ENCODE results near the gene MKNK1. TPM values are rescaled to one million over a fixed set of nuclear protein-coding genes. Genes with fewer than 3 reads are reported as not detected.

The MKNK1 gene
- total RNA-seq, 1 experiment from 2014 or later, result 40.1 TPM

DNA sequence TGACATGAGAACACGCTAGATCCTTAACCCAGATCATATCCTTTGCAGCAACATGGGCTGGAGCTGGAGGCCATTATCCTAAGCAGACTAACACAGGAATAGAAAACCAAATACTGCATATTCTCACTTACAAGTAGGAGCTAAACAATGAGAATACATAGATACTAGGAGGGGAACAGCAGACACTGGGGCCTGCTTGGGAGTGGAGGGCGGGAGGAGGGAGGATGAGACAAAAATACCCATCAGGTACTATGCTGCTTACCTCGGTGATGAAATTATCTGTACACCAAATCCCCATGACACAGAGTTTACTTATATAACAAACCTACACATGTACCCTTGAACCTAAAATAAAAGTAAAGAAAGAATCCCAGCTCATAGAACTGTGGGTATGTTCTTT lies 13.8 kb upstream of the MKNK1 start:
- Histone ChIP-seq H3K36me3 (ENCODE audit: control insufficient read depth, insufficient read depth, low read length) (no peaks in the 10 kb centered on the region), H3K4me3 (ENCODE audit: low read depth in 2 of 2, low read length in 2 of 2) (no peak overlapping the region), H3K27ac (ENCODE audit: low read length) (no peak overlapping the region), H3K27me3 (ENCODE audit: control insufficient read depth, insufficient read depth, low read length) (no peaks in the 10 kb centered on the region), H3K9me3 (ENCODE audit: control insufficient read depth, insufficient read depth, low read depth, low read length) (no peaks in the 10 kb centered on the region), H3K4me1 (ENCODE audit: control insufficient read depth, insufficient read depth, low read length) (peaks cover 14% of the 10 kb centered on the region)
- ChIA-PET CTCF (no interaction called here), POLR2A (interaction anchor here (0.6 to 2.4 kb wide), 2 partner anchors 14 to 929 kb away, joined by 4 to 14 read pairs; partner anchors contain the start of gene MKNK1)
- DNase-seq (ENCODE audit: low read depth, low spot score) (no peak), ATAC-seq (no peak)
- in situ Hi-C loops (cut with HindIII; ENCODE audit: low pct_unique_long_range_greater_than_20kb, low sequenced_read_pairs) (no loop called here), intact Hi-C loops (cut with micrococcal nuclease; ENCODE audit: unreplicated experiment) (no loop called here)
- BruUV-seq (replicated peaks), result no TSS peak
- TF ChIP-seq, protein P1, sequence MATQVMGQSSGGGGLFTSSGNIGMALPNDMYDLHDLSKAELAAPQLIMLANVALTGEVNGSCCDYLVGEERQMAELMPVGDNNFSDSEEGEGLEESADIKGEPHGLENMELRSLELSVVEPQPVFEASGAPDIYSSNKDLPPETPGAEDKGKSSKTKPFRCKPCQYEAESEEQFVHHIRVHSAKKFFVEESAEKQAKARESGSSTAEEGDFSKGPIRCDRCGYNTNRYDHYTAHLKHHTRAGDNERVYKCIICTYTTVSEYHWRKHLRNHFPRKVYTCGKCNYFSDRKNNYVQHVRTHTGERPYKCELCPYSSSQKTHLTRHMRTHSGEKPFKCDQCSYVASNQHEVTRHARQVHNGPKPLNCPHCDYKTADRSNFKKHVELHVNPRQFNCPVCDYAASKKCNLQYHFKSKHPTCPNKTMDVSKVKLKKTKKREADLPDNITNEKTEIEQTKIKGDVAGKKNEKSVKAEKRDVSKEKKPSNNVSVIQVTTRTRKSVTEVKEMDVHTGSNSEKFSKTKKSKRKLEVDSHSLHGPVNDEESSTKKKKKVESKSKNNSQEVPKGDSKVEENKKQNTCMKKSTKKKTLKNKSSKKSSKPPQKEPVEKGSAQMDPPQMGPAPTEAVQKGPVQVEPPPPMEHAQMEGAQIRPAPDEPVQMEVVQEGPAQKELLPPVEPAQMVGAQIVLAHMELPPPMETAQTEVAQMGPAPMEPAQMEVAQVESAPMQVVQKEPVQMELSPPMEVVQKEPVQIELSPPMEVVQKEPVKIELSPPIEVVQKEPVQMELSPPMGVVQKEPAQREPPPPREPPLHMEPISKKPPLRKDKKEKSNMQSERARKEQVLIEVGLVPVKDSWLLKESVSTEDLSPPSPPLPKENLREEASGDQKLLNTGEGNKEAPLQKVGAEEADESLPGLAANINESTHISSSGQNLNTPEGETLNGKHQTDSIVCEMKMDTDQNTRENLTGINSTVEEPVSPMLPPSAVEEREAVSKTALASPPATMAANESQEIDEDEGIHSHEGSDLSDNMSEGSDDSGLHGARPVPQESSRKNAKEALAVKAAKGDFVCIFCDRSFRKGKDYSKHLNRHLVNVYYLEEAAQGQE (IDR thresholded peaks at IDR 0.05; ENCODE audit: insufficient read depth in 1 of 2, low read depth in 2 of 2, low read length in 1 of 2), result no peak
- TF ChIP-seq SIN3A (IDR thresholded peaks at IDR 0.05; ENCODE audit: borderline replicate concordance, insufficient read depth, low read depth, low read length) (no peak), POLR2AphosphoS5 (IDR thresholded peaks at IDR 0.05; ENCODE audit: low read depth, low read length) (no peak), CTCF (IDR thresholded peaks at IDR 0.05) (no peak), TCF7L2 (IDR thresholded peaks at IDR 0.05; ENCODE audit: low read depth, low read length) (no peak)

- peak overlapping the region; percentile 58 to 72 for H3K4me3 ChIP-seq (ENCODE audit: low read depth in 2 of 2, low read length in 2 of 2)
- no TSS peak for BruUV-seq (replicated peaks)
- POLR2A ChIA-PET, result interaction anchor here (0.5 to 2.4 kb wide), 3 partner anchors 13 to 515 kb away, joined by 3 to 14 read pairs (median 4); partner anchors contain the start of gene MKNK1
- CTCF ChIA-PET, result interaction anchor here (1.0 kb wide), 1 partner anchor 71 kb away, joined by 3 read pairs; no protein-coding TSS in a partner anchor
- peak overlapping the region; percentile 80 for H3K27ac ChIP-seq (ENCODE audit: low read length)
- no peaks in the 10 kb centered on the region for H3K9me3 ChIP-seq (ENCODE audit: control insufficient read depth, insufficient read depth, low read depth, low read length)
- TF ChIP-seq SIN3A (IDR thresholded peaks at IDR 0.05; ENCODE audit: borderline replicate concordance, insufficient read depth, low read depth, low read length), result no peak
- DNase-seq (ENCODE audit: low read depth, low spot score), result no peak
- no peaks in the 10 kb centered on the region for H3K36me3 ChIP-seq (ENCODE audit: control insufficient read depth, insufficient read depth, low read length)
- H3K27me3 ChIP-seq (ENCODE audit: control insufficient read depth, insufficient read depth, low read length), result no peaks in the 10 kb centered on the region
- in situ Hi-C loops (cut with HindIII; ENCODE audit: low pct_unique_long_range_greater_than_20kb, low sequenced_read_pairs) (no loop called here), intact Hi-C loops (cut with micrococcal nuclease; ENCODE audit: unreplicated experiment) (no loop called here)
- H3K4me1 ChIP-seq (ENCODE audit: control insufficient read depth, insufficient read depth, low read length), result peaks cover 14% of the 10 kb centered on the region
- peak; percentile 60 for ATAC-seq
Measured at GRCh38 chr1:46617108-46617800, 13.2 kb upstream of the MKNK1 start.
